Dendritic cell treated with granulocyte-macrophage colony-stimulating factor and Interleukin-4, amounts not matched to agents 40 ng/mL and 50 ng/mL, for 4 days (primary cell): ENCODE measurements around the gene AQP2.

Experiments used
- H3K27ac Mint-ChIP-seq: one replicate; pipeline ENCODE4 v1.8.0; 2022; ENCODE audit warnings: mild to moderate bottlenecking, mixed read lengths
- H3K27me3 Mint-ChIP-seq: one replicate; pipeline ENCODE4 v1.8.0; 2022; ENCODE audit warnings: mild to moderate bottlenecking, mixed read lengths
- H3K36me3 Mint-ChIP-seq: one replicate; pipeline ENCODE4 v1.8.0; 2022; ENCODE audit warnings: low read depth, mixed read lengths
- H3K4me1 Mint-ChIP-seq: one replicate; pipeline ENCODE4 v1.8.0; 2022; ENCODE audit warnings: low read depth, mixed read lengths
- H3K4me3 Mint-ChIP-seq: one replicate; pipeline ENCODE4 v1.8.0; 2022; ENCODE audit warnings: mild to moderate bottlenecking, moderate library complexity, mixed read lengths
- H3K9me3 Mint-ChIP-seq: one replicate; pipeline ENCODE4 v1.8.0; 2022; ENCODE audit warnings: mixed read lengths
- intact Hi-C: fragments of 100-400 bp; cut with micrococcal nuclease; formaldehyde crosslinking; loops from one replicate; pipeline ENCODE4 v1.15.0; 2022

AQP2 gene

DNA sequence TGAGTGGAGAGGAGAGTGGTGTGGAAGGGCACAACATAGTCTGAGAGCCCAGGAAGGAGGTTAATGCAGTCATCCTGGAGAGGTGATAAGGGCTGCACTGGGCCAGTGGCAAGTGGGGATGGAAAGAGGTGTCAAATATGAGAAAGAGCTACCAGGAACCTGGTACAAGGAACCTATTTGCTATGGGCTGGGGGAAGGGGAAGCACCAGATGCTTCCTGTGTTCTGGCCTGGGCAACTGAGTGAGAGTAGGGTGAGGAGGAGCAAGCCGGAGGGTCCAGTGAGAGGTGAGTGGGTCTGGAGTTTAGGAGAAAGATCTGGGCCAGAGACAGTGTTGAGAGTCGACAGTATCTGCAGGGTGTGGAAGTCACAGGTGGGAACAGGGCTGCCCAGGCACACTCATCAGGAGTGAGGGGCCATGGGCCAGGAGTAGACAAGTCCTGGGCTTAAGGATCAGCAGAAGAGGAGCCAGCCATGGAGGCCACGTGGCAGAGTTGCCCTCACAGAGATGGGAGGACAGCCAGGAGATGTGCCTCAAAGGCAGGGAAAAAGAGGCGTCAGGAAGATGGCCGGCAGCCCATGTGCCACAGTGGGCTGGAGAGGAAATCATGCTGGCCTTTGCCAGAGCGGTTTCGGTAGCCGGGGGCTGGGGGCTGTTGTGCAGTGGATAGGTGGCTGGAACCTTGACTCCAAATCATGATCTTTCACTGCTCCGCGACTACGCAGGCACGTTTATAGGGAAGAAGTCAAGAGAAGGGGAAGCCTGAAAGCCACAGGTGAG lies 19.3 kb downstream of the AQP2 start:
- no peak overlapping the region for H3K4me3 Mint-ChIP-seq
- no peaks in the 10 kb centered on the region for H3K9me3 Mint-ChIP-seq
- peaks cover 34% of the 10 kb centered on the region for H3K27me3 Mint-ChIP-seq
- peaks cover 21% of the 10 kb centered on the region for H3K4me1 Mint-ChIP-seq
- no peaks in the 10 kb centered on the region for H3K36me3 Mint-ChIP-seq
- intact Hi-C loops: loop anchor here (5.0 kb wide), 1 partner anchor 67 kb away; no protein-coding TSS in a partner anchor
- no peak overlapping the region for H3K27ac Mint-ChIP-seq

- no peaks in the 10 kb centered on the region for H3K36me3 Mint-ChIP-seq
- no peak overlapping the region for H3K4me3 Mint-ChIP-seq
- no peak overlapping the region for H3K27ac Mint-ChIP-seq
- H3K4me1 Mint-ChIP-seq: peaks cover 29% of the 10 kb centered on the region
- H3K27me3 Mint-ChIP-seq: peaks cover 27% of the 10 kb centered on the region
- no peaks in the 10 kb centered on the region for H3K9me3 Mint-ChIP-seq
- intact Hi-C loops: no loop called here
Observed at GRCh38 chr12:49970658-49971057, 20.1 kb downstream of the AQP2 start.

DNA sequence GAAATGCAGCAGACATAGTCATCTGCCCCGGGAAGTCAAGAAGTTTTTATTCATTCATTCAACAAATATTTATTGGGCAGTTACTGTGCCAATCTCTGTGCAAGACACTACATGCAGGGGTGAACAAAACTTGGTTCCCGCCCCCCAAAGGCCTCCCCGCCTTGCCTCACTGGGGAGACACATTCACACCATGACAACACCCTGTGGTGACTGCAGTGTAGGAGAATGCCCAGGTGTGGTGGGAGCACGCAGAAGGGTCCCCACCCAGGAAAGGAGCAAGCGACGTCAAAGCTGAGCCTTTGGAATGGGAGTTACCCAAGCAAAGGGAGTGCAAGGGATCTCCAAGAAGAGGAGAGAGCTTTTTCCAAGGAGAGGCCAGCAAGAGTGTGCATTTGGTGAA lies 20.6 kb downstream of the AQP2 start:
- no peak overlapping the region for H3K4me3 Mint-ChIP-seq
- intact Hi-C loops: no loop called here
- peaks cover 22% of the 10 kb centered on the region for H3K27me3 Mint-ChIP-seq
- H3K4me1 Mint-ChIP-seq: peaks cover 34% of the 10 kb centered on the region
- no peak overlapping the region for H3K27ac Mint-ChIP-seq
- H3K9me3 Mint-ChIP-seq: no peaks in the 10 kb centered on the region
- H3K36me3 Mint-ChIP-seq: no peaks in the 10 kb centered on the region

- Mint-ChIP-seq H3K4me3 (no peak overlapping the region), H3K27ac (no peak overlapping the region), H3K4me1 (peaks cover 39% of the 10 kb centered on the region), H3K27me3 (peaks cover 13% of the 10 kb centered on the region), H3K36me3 (no peaks in the 10 kb centered on the region), H3K9me3 (no peaks in the 10 kb centered on the region)
- intact Hi-C loops: no loop called here
Observed at GRCh38 chr12:49972129-49972528, 21.6 kb downstream of the AQP2 start.

DNA sequence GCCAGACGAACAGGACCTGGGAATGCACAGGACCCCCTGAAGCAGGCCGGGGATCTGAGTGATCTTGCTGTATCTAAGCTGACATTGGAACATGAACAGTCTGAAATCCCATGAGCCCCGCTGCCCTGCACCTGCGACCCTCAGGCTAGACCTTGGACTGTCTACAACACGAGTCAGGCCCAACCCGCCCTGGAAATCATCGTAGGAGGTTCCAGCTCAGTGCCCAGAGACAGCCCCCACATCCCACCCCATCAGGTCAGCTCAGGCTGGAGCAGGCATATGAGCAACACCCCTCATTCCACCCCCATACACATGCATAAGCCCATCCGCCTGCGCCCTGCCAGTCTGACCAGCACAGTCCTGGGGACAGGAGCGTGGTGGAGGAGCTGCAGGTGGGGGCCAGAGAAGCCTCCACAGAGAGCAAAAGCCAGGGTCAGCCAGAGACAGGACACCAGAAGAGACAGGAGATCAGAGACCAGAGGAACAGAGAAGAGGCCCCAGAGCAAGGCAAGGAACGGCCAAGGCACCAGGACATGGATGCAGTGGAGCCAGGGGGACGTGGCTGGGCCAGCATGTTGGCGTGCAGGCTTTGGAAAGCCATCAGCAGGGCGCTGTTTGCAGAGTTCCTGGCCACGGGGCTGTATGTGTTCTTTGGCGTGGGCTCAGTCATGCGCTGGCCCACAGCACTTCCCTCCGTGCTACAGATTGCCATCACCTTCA lies 22.3 kb downstream of the AQP2 start, which contains the start of gene AQP6:
Gene AQP6 (plus strand): TSS at position 307 of the 720 bp plus-strand sequence. CDS start 227 bp downstream, at position 534.
- intact Hi-C loops: no loop called here
- Mint-ChIP-seq H3K4me3 (no peak within 1 kb of the TSS), H3K27me3 (peaks cover 10% of the 10 kb centered on the region), H3K27ac (peak within 1 kb of the TSS; percentile 54), H3K9me3 (no peaks in the 10 kb centered on the region), H3K4me1 (peaks cover 40% of the 10 kb centered on the region), H3K36me3 (no peaks in the 10 kb centered on the region)

DNA sequence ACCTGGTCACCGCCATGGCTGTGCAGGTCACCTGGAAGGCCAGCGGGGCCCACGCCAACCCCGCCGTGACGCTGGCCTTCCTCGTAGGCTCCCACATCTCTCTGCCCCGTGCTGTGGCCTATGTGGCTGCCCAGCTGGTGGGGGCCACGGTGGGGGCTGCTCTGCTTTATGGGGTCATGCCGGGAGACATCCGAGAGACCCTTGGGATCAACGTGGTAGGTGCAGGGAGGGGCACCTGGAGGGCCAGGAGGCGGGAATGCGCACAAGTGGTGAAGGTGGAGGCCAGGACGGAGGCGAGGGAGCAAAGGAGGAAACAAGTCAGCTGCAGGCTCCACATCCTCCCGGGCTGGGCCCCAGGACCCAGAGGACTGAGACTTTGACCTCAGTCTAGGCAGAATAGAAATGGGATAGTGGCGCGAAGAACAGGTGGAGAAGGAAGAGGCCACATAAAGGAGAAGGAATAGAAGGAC lies 22.9 kb downstream of the AQP2 start:
- Mint-ChIP-seq H3K27me3 (peaks cover 4% of the 10 kb centered on the region), H3K4me1 (peaks cover 45% of the 10 kb centered on the region), H3K9me3 (no peaks in the 10 kb centered on the region), H3K27ac (peak overlapping the region; percentile 54), H3K36me3 (no peaks in the 10 kb centered on the region), H3K4me3 (no peak overlapping the region)
- intact Hi-C loops: no loop called here

DNA sequence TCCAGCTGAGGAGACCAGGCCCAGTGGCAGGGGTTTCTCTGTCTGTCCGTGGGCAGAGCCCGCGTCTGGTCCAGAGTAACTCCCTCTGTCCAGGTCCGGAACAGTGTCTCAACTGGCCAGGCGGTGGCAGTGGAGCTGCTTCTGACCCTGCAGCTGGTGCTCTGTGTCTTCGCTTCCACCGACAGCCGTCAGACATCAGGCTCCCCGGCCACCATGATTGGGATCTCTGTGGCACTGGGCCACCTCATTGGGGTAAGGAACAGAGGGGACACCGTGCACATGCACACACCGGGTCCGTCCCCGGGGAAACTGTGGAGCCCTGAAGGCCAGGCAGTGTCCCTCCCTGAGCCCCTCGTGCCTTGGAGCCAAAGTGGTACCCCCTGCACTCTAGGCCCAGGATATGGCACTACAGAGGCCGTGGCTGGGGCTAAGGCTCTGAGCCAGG lies 23.7 kb downstream of the AQP2 start:
- Mint-ChIP-seq H3K4me1 (peaks cover 52% of the 10 kb centered on the region), H3K27me3 (peaks cover 3% of the 10 kb centered on the region), H3K9me3 (no peaks in the 10 kb centered on the region), H3K27ac (peak overlapping the region; percentile 54), H3K36me3 (no peaks in the 10 kb centered on the region), H3K4me3 (no peak overlapping the region)
- intact Hi-C loops: loop anchor here (1.0 kb wide), 1 partner anchor 8 kb away; no protein-coding TSS in a partner anchor

DNA sequence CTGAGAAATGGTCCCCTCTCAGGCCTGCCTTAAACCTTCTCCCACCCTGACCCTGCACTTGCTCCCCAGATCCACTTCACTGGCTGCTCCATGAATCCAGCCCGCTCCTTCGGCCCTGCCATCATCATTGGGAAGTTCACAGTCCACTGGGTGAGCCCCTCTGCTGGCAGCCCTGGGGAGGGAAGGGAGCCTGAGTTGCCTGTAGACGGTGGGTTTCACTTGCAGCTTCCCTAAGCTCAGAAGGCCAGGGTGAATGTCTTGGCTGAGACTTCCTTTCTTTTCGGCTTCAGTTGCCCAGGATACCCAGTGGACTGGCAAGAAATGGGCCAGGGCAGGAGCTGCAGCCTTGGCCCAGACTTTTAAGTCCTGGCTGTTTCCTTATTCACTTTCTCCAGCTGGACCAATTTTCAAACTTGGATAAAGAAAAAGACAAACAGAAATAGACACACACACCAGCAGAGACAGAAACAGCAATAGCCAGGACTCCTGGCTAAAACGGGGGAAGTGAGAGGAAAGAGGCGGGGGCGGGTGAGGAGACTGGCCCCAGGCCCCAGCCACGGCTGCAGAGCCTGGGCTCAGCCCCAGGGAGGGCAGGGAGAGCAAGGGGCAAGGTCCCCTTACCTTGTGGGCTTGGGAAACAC lies 24.3 kb downstream of the AQP2 start:
- H3K4me3 Mint-ChIP-seq: no peak overlapping the region
- H3K27ac Mint-ChIP-seq: peak overlapping the region; percentile 54
- intact Hi-C loops: loop anchor here (1.0 kb wide), 1 partner anchor 8 kb away; no protein-coding TSS in a partner anchor
- no peaks in the 10 kb centered on the region for H3K9me3 Mint-ChIP-seq
- peaks cover 58% of the 10 kb centered on the region for H3K4me1 Mint-ChIP-seq
- H3K27me3 Mint-ChIP-seq: peaks cover 3% of the 10 kb centered on the region
- H3K36me3 Mint-ChIP-seq: no peaks in the 10 kb centered on the region

DNA sequence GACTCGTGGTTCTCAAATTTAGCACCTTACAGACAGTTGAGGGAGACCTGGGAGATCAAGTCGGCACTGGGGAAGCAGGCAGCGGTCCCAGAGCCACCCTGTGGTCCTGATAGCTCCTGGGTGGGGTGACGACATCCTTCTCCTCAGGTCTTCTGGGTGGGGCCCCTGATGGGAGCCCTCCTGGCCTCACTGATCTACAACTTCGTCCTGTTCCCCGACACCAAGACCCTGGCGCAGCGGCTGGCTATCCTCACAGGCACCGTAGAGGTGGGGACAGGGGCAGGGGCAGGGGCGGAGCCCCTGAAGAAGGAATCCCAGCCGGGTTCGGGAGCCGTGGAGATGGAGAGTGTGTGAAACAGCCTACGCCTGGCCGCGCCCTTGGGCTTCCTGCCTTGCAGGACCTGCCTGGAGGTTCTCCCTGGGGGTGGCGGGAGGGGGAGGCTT lies 24.8 kb downstream of the AQP2 start:
- Mint-ChIP-seq H3K36me3 (no peaks in the 10 kb centered on the region), H3K4me1 (peaks cover 63% of the 10 kb centered on the region), H3K9me3 (no peaks in the 10 kb centered on the region), H3K27me3 (peaks cover 3% of the 10 kb centered on the region), H3K4me3 (no peak overlapping the region), H3K27ac (peak overlapping the region; percentile 54)
- intact Hi-C loops: no loop called here

GRCh38 chr12:49976557-49976956 lies 26.0 kb downstream of the AQP2 start:
- peak overlapping the region; percentile 54 for H3K27ac Mint-ChIP-seq
- intact Hi-C loops: no loop called here
- no peaks in the 10 kb centered on the region for H3K9me3 Mint-ChIP-seq
- H3K4me3 Mint-ChIP-seq: no peak overlapping the region
- peaks cover 75% of the 10 kb centered on the region for H3K4me1 Mint-ChIP-seq
- H3K36me3 Mint-ChIP-seq: no peaks in the 10 kb centered on the region
- peaks cover 3% of the 10 kb centered on the region for H3K27me3 Mint-ChIP-seq

GRCh38 chr12:49978125-49978524 lies 27.6 kb downstream of the AQP2 start:
- Mint-ChIP-seq H3K4me3 (no peak overlapping the region), H3K27me3 (no peaks in the 10 kb centered on the region), H3K27ac (peak overlapping the region; percentile 30), H3K36me3 (no peaks in the 10 kb centered on the region), H3K4me1 (peaks cover 88% of the 10 kb centered on the region), H3K9me3 (no peaks in the 10 kb centered on the region)
- intact Hi-C loops: no loop called here

GRCh38 chr12:49979016-49979586 lies 28.6 kb downstream of the AQP2 start:
- H3K9me3 Mint-ChIP-seq: no peaks in the 10 kb centered on the region
- H3K27me3 Mint-ChIP-seq: no peaks in the 10 kb centered on the region
- no peaks in the 10 kb centered on the region for H3K36me3 Mint-ChIP-seq
- H3K4me1 Mint-ChIP-seq: peaks cover 90% of the 10 kb centered on the region
- H3K4me3 Mint-ChIP-seq: no peak overlapping the region
- intact Hi-C loops: no loop called here
- H3K27ac Mint-ChIP-seq: peak overlapping the region; percentile 30

DNA sequence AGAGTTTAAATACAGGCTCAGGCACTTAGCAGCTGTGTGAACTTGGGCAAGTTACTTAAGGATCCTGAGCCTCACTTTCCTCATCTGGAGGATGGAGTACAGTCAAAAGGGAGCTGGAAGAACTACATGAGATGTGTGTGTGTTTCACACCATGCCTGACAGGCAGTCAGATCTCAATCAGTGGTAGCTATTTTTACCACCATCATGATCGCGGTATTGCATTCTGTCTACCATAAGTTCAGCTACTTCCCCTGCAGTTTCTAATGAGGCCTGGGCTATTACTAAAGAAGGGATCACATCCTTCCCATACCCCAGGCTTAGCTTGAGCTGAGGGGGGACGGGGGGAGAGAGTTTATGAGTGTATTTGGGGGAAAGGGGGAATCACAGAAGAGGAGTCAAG lies 29.3 kb downstream of the AQP2 start:
- no peaks in the 10 kb centered on the region for H3K9me3 Mint-ChIP-seq
- H3K4me3 Mint-ChIP-seq: no peak overlapping the region
- H3K4me1 Mint-ChIP-seq: peaks cover 90% of the 10 kb centered on the region
- H3K36me3 Mint-ChIP-seq: no peaks in the 10 kb centered on the region
- intact Hi-C loops: no loop called here
- H3K27ac Mint-ChIP-seq: peak overlapping the region; percentile 93
- no peaks in the 10 kb centered on the region for H3K27me3 Mint-ChIP-seq
